Endodermal cell (in vitro differentiated cells): ENCODE results near the gene HBG1. TPM values are rescaled to one million over a fixed set of nuclear protein-coding genes. Genes with fewer than 3 reads are reported as not detected.

ENCODE experiments used
- DNase-seq: peaks from one replicate; pipeline ENCODE4 v3.0.0-alpha.2; 2017
- H3K27ac ChIP-seq: 2 replicates; pipeline ENCODE4 v1.5.1; 2013; ENCODE audit warnings: mild to moderate bottlenecking, low read depth, low read length, moderate library complexity
- H3K27me3 ChIP-seq: 2 replicates; pipeline ENCODE4 v1.6.1; 2013; ENCODE audit warnings: mild to moderate bottlenecking, low read length, moderate library complexity; ENCODE audit not compliant: insufficient read depth, control insufficient read depth, poor library complexity, severe bottlenecking
- H3K36me3 ChIP-seq: 2 replicates; pipeline ENCODE4 v1.7.0; 2013; ENCODE audit warnings: mild to moderate bottlenecking, low read length, moderate library complexity; ENCODE audit not compliant: control insufficient read depth, insufficient read depth
- H3K4me1 ChIP-seq: one replicate; pipeline ENCODE4 v1.7.0; 2013; ENCODE audit warnings: low read length; ENCODE audit not compliant: control insufficient read depth, insufficient read depth
- H3K4me3 ChIP-seq: 2 replicates; pipeline ENCODE4 v1.5.1; 2013; ENCODE audit warnings: mild to moderate bottlenecking, low read length, moderate library complexity
- H3K9ac ChIP-seq: 2 replicates; pipeline ENCODE4 v1.6.1; 2013; ENCODE audit warnings: mild to moderate bottlenecking, low read length, moderate library complexity; ENCODE audit not compliant: poor library complexity, severe bottlenecking; ENCODE audit errors: extremely low read depth
- H3K9me3 ChIP-seq: 2 replicates; pipeline ENCODE4 v1.6.1; 2013; ENCODE audit warnings: mild to moderate bottlenecking, low read length, moderate library complexity; ENCODE audit not compliant: control insufficient read depth
- H3K27ac Mint-ChIP-seq: 2 replicates; pipeline ENCODE4 v1.8.0; 2020; ENCODE audit warnings: mixed read lengths
- H3K27me3 Mint-ChIP-seq: 2 replicates; pipeline ENCODE4 v1.8.0; 2021; ENCODE audit warnings: mild to moderate bottlenecking, mixed read lengths; ENCODE audit not compliant: insufficient read depth
- H3K36me3 Mint-ChIP-seq: 2 replicates; pipeline ENCODE4 v1.8.0; 2020; ENCODE audit warnings: low read depth, mixed read lengths
- H3K4me1 Mint-ChIP-seq: 2 replicates; pipeline ENCODE4 v1.8.0; 2020; ENCODE audit warnings: mixed read lengths
- H3K4me3 Mint-ChIP-seq: 2 replicates; pipeline ENCODE4 v1.8.0; 2020; ENCODE audit warnings: mild to moderate bottlenecking, moderate library complexity, mixed read lengths
- H3K9me3 Mint-ChIP-seq: 2 replicates; pipeline ENCODE4 v1.8.0; 2020; ENCODE audit warnings: mild to moderate bottlenecking, mixed read lengths
- CTCF ChIP-seq: fragments of 200-600 bp; sonication (generic); conservative IDR thresholded peaks from 2 replicates; pipeline ENCODE4 v1.5.0; 2021; ENCODE audit warnings: antibody characterized with exemption, mild to moderate bottlenecking
- WGBS, 2 experiments: methylation state at CpG; one replicate each; pipeline versions ENCODE4 v1.1.5 to v1.1.7; 2013; ENCODE audit warnings: missing lambda C conversion rate in 2 of 2, mixed read lengths in 1 of 2; ENCODE audit not compliant: insufficient coverage in 1 of 2, insufficient read length in 1 of 2; 5-methylcytosine and 5-hydroxymethylcytosine counted together
- total RNA-seq, 2 donors: library from RNA; stranded (reverse); fragmentation: NEBNext Ultra II Directional in 1 of 2; extraction: Animal tissue kit (Norgen Biotek cat#: 25700) in 1 of 2; gene quantifications; 2 replicates in 1 of 2; 3 replicates in 1 of 2; pipeline ENCODE4 v1.2.1, GENCODE V29; 2021

HBG1 gene
- total RNA-seq, 2 donors from 2014 or later = not detected

DNA sequence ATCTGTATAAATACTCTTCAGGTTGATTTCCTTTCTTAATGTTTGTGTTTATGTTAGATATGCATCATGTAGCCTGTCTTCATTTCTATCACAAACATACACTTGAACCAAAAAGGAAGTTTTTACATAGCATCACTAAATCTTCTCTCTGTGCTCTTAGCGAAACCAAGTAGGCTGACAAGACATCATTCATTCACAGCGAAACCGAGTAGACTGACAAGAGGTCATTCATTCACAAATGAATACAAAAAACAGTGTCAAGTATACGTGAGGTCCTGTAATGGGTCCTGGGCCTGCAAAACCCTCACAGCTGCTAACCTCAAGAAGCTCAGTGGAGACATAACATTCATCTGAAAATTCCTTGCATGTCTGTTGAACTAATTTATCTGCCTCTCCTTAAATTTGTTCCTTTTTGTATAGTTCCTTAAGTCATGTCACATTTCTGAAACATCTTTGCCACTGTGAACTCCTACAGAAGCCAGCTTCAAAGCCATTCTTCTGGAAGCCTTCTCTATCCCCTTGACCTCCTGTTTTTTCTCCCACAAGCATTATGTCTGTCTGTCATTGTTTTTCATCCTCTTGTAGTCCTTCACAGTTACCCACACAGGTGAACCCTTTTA lies 29.9 kb upstream of the HBG1 start:
- no peaks in the 10 kb centered on the region for H3K27me3 ChIP-seq
- Mint-ChIP-seq H3K4me1 (peaks cover 17% of the 10 kb centered on the region), H3K4me3 (no peak overlapping the region), H3K27ac (no peak overlapping the region), H3K9me3 (no peaks in the 10 kb centered on the region), H3K36me3 (no peaks in the 10 kb centered on the region), H3K27me3 (no peaks in the 10 kb centered on the region)
- DNase-seq = no peak
- no peak overlapping the region for H3K4me3 ChIP-seq
- H3K36me3 ChIP-seq = no peaks in the 10 kb centered on the region
- TF ChIP-seq CTCF = no peak
- WGBS, 2 experiments = 83 to 86% methylated on average over 1 to 4 of the region's 4 CpGs
- H3K27ac ChIP-seq = no peak overlapping the region
- no peaks in the 10 kb centered on the region for H3K9me3 ChIP-seq
- no peak overlapping the region for H3K9ac ChIP-seq
- H3K4me1 ChIP-seq = peaks cover 2% of the 10 kb centered on the region

- TF ChIP-seq CTCF = no peak
- Histone ChIP-seq H3K4me1 (peaks cover 4% of the 10 kb centered on the region), H3K4me3 (no peak overlapping the region), H3K27me3 (no peaks in the 10 kb centered on the region), H3K36me3 (no peaks in the 10 kb centered on the region), H3K9me3 (no peaks in the 10 kb centered on the region), H3K9ac (no peak overlapping the region), H3K27ac (no peak overlapping the region)
- peaks cover 22% of the 10 kb centered on the region for H3K4me1 Mint-ChIP-seq
- H3K9me3 Mint-ChIP-seq = no peaks in the 10 kb centered on the region
- H3K27me3 Mint-ChIP-seq = no peaks in the 10 kb centered on the region
- H3K4me3 Mint-ChIP-seq = no peak overlapping the region
- 88% methylated on average over 1 of the region's 1 CpG; no CpG with 5 or more reads in 1 of the 2 experiments for WGBS, 2 experiments
- no peak for DNase-seq
- H3K36me3 Mint-ChIP-seq = no peaks in the 10 kb centered on the region
- H3K27ac Mint-ChIP-seq = no peak overlapping the region
These were observed 28.2 kb upstream of the HBG1 start for GRCh38 chr11:5277807-5278382.

GRCh38 chr11:5276697-5277096 lies 27.0 kb upstream of the HBG1 start:
- H3K9me3 Mint-ChIP-seq = no peaks in the 10 kb centered on the region
- H3K9me3 ChIP-seq = no peaks in the 10 kb centered on the region
- no peak overlapping the region for H3K27ac ChIP-seq
- TF ChIP-seq CTCF = no peak
- peaks cover 4% of the 10 kb centered on the region for H3K4me1 ChIP-seq
- no peaks in the 10 kb centered on the region for H3K27me3 Mint-ChIP-seq
- H3K4me3 ChIP-seq = no peak overlapping the region
- no peak overlapping the region for H3K9ac ChIP-seq
- WGBS, 2 experiments = 93 to 100% methylated on average over 1 to 2 of the region's 2 CpGs
- DNase-seq = no peak
- H3K27ac Mint-ChIP-seq = no peak overlapping the region
- no peaks in the 10 kb centered on the region for H3K36me3 Mint-ChIP-seq
- H3K27me3 ChIP-seq = no peaks in the 10 kb centered on the region
- no peak overlapping the region for H3K4me3 Mint-ChIP-seq
- no peaks in the 10 kb centered on the region for H3K36me3 ChIP-seq
- peaks cover 22% of the 10 kb centered on the region for H3K4me1 Mint-ChIP-seq
